Astrocyte (in vitro differentiated cells and primary cell): ENCODE data around the gene NCCRP1. TPM values are rescaled to one million over a fixed set of nuclear protein-coding genes. Genes with fewer than 3 reads are reported as not detected.

Source experiments
- DNase-seq: peaks from one replicate; pipeline ENCODE4 v3.0.0-alpha.2; 2010; ENCODE audit warnings: low read depth
- FAIRE-seq: peaks from 2 replicates; lab custom pipeline; 2011; peaks lifted over from hg19 to GRCh38; lab: Jason Lieb, UNC
- H2AFZ ChIP-seq: 2 replicates; pipeline ENCODE4 v1.6.0; 2012; ENCODE audit warnings: low read depth, low read length, inconsistent platforms
- H3K27ac ChIP-seq: 2 replicates; pipeline ENCODE4 v1.5.1; 2011; ENCODE audit warnings: low read depth, low read length, inconsistent platforms
- H3K27me3 ChIP-seq: 2 replicates; pipeline ENCODE4 v1.6.0; 2011; ENCODE audit warnings: low read length, inconsistent platforms; ENCODE audit not compliant: insufficient read depth
- H3K36me3 ChIP-seq: 2 replicates; pipeline ENCODE4 v1.5.1; 2011; ENCODE audit warnings: low read length, inconsistent platforms; ENCODE audit not compliant: insufficient read depth
- H3K4me1 ChIP-seq: 2 replicates; pipeline ENCODE4 v1.5.1; 2011; ENCODE audit warnings: low read length, inconsistent platforms; ENCODE audit not compliant: insufficient read depth
- H3K4me2 ChIP-seq: 2 replicates; pipeline ENCODE4 v1.6.0; 2012; ENCODE audit warnings: low read length, inconsistent platforms
- H3K4me3 ChIP-seq: 2 replicates; pipeline ENCODE4 v1.5.1; 2011; ENCODE audit warnings: low read depth, mild to moderate bottlenecking, low read length, inconsistent platforms; ENCODE audit not compliant: insufficient read depth
- H3K79me2 ChIP-seq: 2 replicates; pipeline ENCODE4 v1.6.0; 2012; ENCODE audit warnings: mild to moderate bottlenecking, low read length, inconsistent platforms; ENCODE audit not compliant: insufficient read depth
- H3K9ac ChIP-seq: 2 replicates; pipeline ENCODE4 v1.6.0; 2012; ENCODE audit warnings: mild to moderate bottlenecking, low read length, inconsistent platforms
- H3K9me3 ChIP-seq: 2 replicates; pipeline ENCODE4 v1.5.1; 2012; ENCODE audit warnings: low read depth, mild to moderate bottlenecking, low read length, inconsistent platforms; ENCODE audit not compliant: insufficient read depth
- H4K20me1 ChIP-seq: 2 replicates; pipeline ENCODE4 v1.6.0; 2012; ENCODE audit warnings: low read length, inconsistent platforms; ENCODE audit not compliant: insufficient read depth
- H3K27ac Mint-ChIP-seq: one replicate; pipeline ENCODE4 v1.8.0; 2021; ENCODE audit warnings: mild to moderate bottlenecking, mixed read lengths; ENCODE audit not compliant: unreplicated experiment
- H3K27me3 Mint-ChIP-seq: one replicate; pipeline ENCODE4 v1.8.0; 2021; ENCODE audit warnings: low read depth, mixed read lengths; ENCODE audit not compliant: unreplicated experiment
- H3K36me3 Mint-ChIP-seq: one replicate; pipeline ENCODE4 v1.8.0; 2021; ENCODE audit warnings: low read depth, mixed read lengths; ENCODE audit not compliant: unreplicated experiment
- H3K4me1 Mint-ChIP-seq: one replicate; pipeline ENCODE4 v1.8.0; 2021; ENCODE audit warnings: low read depth, mixed read lengths; ENCODE audit not compliant: unreplicated experiment
- H3K4me3 Mint-ChIP-seq: one replicate; pipeline ENCODE4 v1.8.0; 2021; ENCODE audit warnings: mild to moderate bottlenecking, moderate library complexity, mixed read lengths; ENCODE audit not compliant: unreplicated experiment
- H3K9me3 Mint-ChIP-seq: one replicate; pipeline ENCODE4 v1.8.0; 2021; ENCODE audit warnings: mild to moderate bottlenecking, mixed read lengths; ENCODE audit not compliant: unreplicated experiment
- EZH2 ChIP-seq: IDR thresholded peaks from 2 replicates; pipeline ENCODE4 v1.6.1; 2012; ENCODE audit warnings: mild to moderate bottlenecking, low read length, inconsistent platforms; ENCODE audit not compliant: insufficient read depth
- total RNA-seq: library from RNA; stranded (reverse); gene quantifications from 2 replicates; pipeline ENCODE4 v1.2.1, GENCODE V29; 2021
- TF ChIP-seq, protein P1 (sequence below): IDR thresholded peaks from 2 replicates; pipeline ENCODE4 v1.5.1; 2011; ENCODE audit warnings: low read depth, mild to moderate bottlenecking, inconsistent platforms, low read length, moderate library complexity; ENCODE audit not compliant: insufficient read depth

NCCRP1 gene
- total RNA-seq, 1 donor from 2014 or later = not detected

DNA sequence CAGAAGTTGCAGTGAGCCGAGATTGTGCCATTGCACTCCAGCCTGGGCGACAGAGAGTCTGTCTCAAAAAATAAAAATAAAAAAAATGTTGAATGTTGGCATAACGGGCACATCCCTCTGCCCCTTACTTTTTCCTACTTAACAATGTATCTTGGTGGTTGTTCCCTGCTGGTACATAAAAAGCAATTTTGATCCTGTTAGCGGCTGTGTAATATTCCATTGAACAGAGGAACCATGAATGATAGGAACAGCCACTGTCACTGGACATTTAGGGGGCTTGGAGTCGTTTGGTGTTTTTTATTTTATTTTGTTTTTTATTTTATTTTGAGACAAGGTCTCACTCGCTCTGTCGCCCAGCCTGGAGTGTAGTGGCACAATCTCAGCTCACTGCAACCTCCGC, 10.4 kb upstream of the NCCRP1 start:
- H3K27ac ChIP-seq = no peak overlapping the region

DNA sequence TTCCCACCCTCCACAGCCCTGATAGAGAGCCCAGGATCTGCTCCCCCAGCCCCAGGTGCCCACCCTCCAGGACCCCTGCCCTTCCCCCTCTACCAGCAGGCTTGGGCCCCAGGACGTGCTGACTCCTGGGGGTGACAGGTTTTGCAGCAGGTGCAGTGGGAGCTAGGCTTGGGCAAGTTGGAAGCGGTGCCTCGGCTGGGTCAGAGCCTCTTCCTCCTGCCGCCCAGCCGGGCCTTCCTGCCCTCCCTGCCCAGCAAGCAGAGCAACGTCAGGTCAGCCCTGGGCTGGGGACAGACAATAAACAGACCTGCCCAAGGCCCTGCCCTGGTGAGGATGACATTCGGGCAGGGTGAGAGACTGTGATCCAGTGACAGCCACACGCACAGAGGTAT, 9.2 kb upstream of the NCCRP1 start:
- no peak overlapping the region for H2AFZ ChIP-seq
- H3K9me3 Mint-ChIP-seq = peaks cover 4% of the 10 kb centered on the region
- no peak for DNase-seq
- H3K27me3 Mint-ChIP-seq = peaks cover 6% of the 10 kb centered on the region
- peaks cover 4% of the 10 kb centered on the region for H3K36me3 Mint-ChIP-seq
- no peak for FAIRE-seq
- H3K27ac Mint-ChIP-seq = no peak overlapping the region
- H3K27ac ChIP-seq = no peak overlapping the region
- H4K20me1 ChIP-seq = no peaks in the 10 kb centered on the region
- no peaks in the 10 kb centered on the region for H3K9me3 ChIP-seq
- H3K4me1 Mint-ChIP-seq = no peaks in the 10 kb centered on the region
- no peaks in the 10 kb centered on the region for H3K79me2 ChIP-seq
- peaks cover 8% of the 10 kb centered on the region for H3K27me3 ChIP-seq
- no peak overlapping the region for H3K9ac ChIP-seq
- H3K4me3 ChIP-seq = no peak overlapping the region
- H3K4me3 Mint-ChIP-seq = no peak overlapping the region
- no peak for TF ChIP-seq EZH2
- TF ChIP-seq, protein P1, sequence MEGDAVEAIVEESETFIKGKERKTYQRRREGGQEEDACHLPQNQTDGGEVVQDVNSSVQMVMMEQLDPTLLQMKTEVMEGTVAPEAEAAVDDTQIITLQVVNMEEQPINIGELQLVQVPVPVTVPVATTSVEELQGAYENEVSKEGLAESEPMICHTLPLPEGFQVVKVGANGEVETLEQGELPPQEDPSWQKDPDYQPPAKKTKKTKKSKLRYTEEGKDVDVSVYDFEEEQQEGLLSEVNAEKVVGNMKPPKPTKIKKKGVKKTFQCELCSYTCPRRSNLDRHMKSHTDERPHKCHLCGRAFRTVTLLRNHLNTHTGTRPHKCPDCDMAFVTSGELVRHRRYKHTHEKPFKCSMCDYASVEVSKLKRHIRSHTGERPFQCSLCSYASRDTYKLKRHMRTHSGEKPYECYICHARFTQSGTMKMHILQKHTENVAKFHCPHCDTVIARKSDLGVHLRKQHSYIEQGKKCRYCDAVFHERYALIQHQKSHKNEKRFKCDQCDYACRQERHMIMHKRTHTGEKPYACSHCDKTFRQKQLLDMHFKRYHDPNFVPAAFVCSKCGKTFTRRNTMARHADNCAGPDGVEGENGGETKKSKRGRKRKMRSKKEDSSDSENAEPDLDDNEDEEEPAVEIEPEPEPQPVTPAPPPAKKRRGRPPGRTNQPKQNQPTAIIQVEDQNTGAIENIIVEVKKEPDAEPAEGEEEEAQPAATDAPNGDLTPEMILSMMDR = no peak
- no peaks in the 10 kb centered on the region for H3K4me1 ChIP-seq
- H3K36me3 ChIP-seq = no peaks in the 10 kb centered on the region
- H3K4me2 ChIP-seq = no peak overlapping the region

More for the DNA sequence above, 10.4 kb upstream of the NCCRP1 start:
- Histone ChIP-seq H3K9ac (no peak overlapping the region), H3K4me1 (no peaks in the 10 kb centered on the region), H2AFZ (no peak overlapping the region), H3K27me3 (peaks cover 8% of the 10 kb centered on the region), H3K9me3 (no peaks in the 10 kb centered on the region), H3K79me2 (no peaks in the 10 kb centered on the region), H3K36me3 (no peaks in the 10 kb centered on the region), H3K4me3 (no peak overlapping the region), H4K20me1 (no peaks in the 10 kb centered on the region), H3K4me2 (no peak overlapping the region)
- FAIRE-seq = no peak
- Mint-ChIP-seq H3K36me3 (peaks cover 8% of the 10 kb centered on the region), H3K9me3 (peaks cover 4% of the 10 kb centered on the region), H3K4me1 (no peaks in the 10 kb centered on the region), H3K27me3 (peaks cover 6% of the 10 kb centered on the region), H3K27ac (no peak overlapping the region), H3K4me3 (no peak overlapping the region)
- TF ChIP-seq, protein P1 = no peak
- no peak for TF ChIP-seq EZH2
- no peak for DNase-seq

DNA sequence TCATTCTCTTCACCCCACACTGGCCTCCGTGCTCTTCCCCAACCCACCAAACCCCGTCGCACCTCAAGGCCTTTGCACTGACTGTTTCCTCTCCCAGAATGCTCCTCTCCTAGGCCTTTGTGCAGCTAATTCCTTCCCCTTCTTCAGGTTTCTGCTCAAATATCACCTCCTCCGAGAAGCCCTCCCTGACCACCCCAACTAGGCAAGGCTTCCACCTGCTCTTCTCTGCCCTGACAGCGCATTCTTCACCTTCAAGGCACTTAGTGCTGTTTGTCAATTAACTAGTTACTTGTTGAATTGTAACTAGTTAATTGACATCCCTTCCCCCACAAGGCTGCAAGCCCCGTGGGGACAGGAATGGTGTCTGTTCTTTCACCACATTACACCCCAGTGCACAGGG, 7.8 kb upstream of the NCCRP1 start:
- no peak overlapping the region for H3K4me3 ChIP-seq
- TF ChIP-seq, protein P1 = no peak
- no peak for TF ChIP-seq EZH2
- no peaks in the 10 kb centered on the region for H3K9me3 ChIP-seq
- no peaks in the 10 kb centered on the region for H3K79me2 ChIP-seq
- DNase-seq (no peak), FAIRE-seq (no peak)
- H3K4me2 ChIP-seq = no peak overlapping the region
- H3K27ac ChIP-seq = no peak overlapping the region
- Mint-ChIP-seq H3K4me3 (no peak overlapping the region), H3K4me1 (no peaks in the 10 kb centered on the region), H3K36me3 (no peaks in the 10 kb centered on the region), H3K9me3 (peaks cover 1% of the 10 kb centered on the region), H3K27ac (no peak overlapping the region), H3K27me3 (peaks cover 17% of the 10 kb centered on the region)
- H4K20me1 ChIP-seq = no peaks in the 10 kb centered on the region
- H3K4me1 ChIP-seq = no peaks in the 10 kb centered on the region
- H3K27me3 ChIP-seq = peaks cover 8% of the 10 kb centered on the region
- no peak overlapping the region for H3K9ac ChIP-seq
- no peaks in the 10 kb centered on the region for H3K36me3 ChIP-seq
- no peak overlapping the region for H2AFZ ChIP-seq
